Measurements from ENCODE around the gene LRRC46.

GRCh38 chr17:47884905-47885730 lies 53.6 kb downstream of the LRRC46 start:
- TF ChIP-seq ZNF70 (CRISPR knock-in tag; IDR thresholded peaks at IDR 0.05) = no peak
- no peak for TF ChIP-seq ZFP3 (CRISPR knock-in tag; IDR thresholded peaks at IDR 0.05)
- TF ChIP-seq SNAI2 (CRISPR knock-in tag; IDR thresholded peaks at IDR 0.05) = no peak
